ENCODE measurements around the gene RIBC1. TPM values are rescaled to one million over a fixed set of nuclear protein-coding genes. Genes with fewer than 3 reads are reported as not detected.

The RIBC1 gene
- total and polyA plus RNA-seq, 9 of the 15 experiments (the other 6 are each of a cell fraction or from before 2014, with no cell fraction given), result 0.07 to 0.51 (median 0.44) TPM

GRCh38 chrX:53433651-53434639 is 11.3 kb downstream of the RIBC1 start, which contains the start of gene HSD17B10 (continued):
- TF ChIP-seq RERE (CRISPR knock-in tag; IDR thresholded peaks at IDR 0.05; ENCODE audit: borderline replicate concordance) (no peak), MCM5 (IDR thresholded peaks at IDR 0.05; ENCODE audit: low read depth) (no peak), HNRNPUL1 (IDR thresholded peaks at IDR 0.05; ENCODE audit: low read length) (no peak), ATF3 (IDR thresholded peaks at IDR 0.05) (no peak), ATF3 (CRISPR knock-in tag; conservative IDR thresholded peaks at IDR 0.05) (no peak), PYGO2 (tag; IDR thresholded peaks at IDR 0.05) (no peak), KLF16 (IDR thresholded peaks at IDR 0.05) (no peak), SRSF7 (optimal IDR thresholded peaks at IDR 0.05; ENCODE audit: low read depth, low read length) (no peak), POLR2G (IDR thresholded peaks at IDR 0.05; ENCODE audit: low read depth, low read length) (peak; percentile 89), HCFC1 (IDR thresholded peaks at IDR 0.05; ENCODE audit: low read depth, low read length) (peak; percentile 17; the same call in 1 of the 2 replicates), SIN3B (IDR thresholded peaks at IDR 0.05; ENCODE audit: low read depth) (peak; percentile 81), SPI1 (IDR thresholded peaks at IDR 0.05; ENCODE audit: borderline replicate concordance, low read depth, low read length) (no peak), CREB1 (IDR thresholded peaks at IDR 0.05) (peak; percentile 38; the same call in 1 of the 2 replicates), CREB1 (CRISPR knock-in tag; IDR thresholded peaks at IDR 0.05) (no peak; the same call in 1 of the 2 replicates), ETV6 (IDR thresholded peaks at IDR 0.05; ENCODE audit: borderline replicate concordance in 1 of 2, low read depth in 2 of 2, low read length in 1 of 2) (no peak), ETV6 (CRISPR knock-in tag; IDR thresholded peaks at IDR 0.05; ENCODE audit: borderline replicate concordance) (no peak), L3MBTL2 (IDR thresholded peaks at IDR 0.05) (0 out of 2 replicates have a peak, but pooled peaks have one; percentile 26), GTF2F1 (IDR thresholded peaks at IDR 0.05; ENCODE audit: low read depth, low read length) (no peak)
